Esophagus squamous epithelium (tissue), 4 donors: ENCODE results near the gene HNRNPH1.
"Not testable (repeated sequence)": the region's sequence is repeated elsewhere in the genome, so short reads cannot be mapped to it uniquely, and the experiment has no call there.

Experiments
- CTCF ChIP-seq, 6 experiments: fragments of 450-650 bp in 4 of 6; fragments of 200-600 bp in 2 of 6; sonication (generic) in 2 of 6; IDR thresholded peaks; one replicate each; pipeline ENCODE4 v1.5.1; 2016 to 2019; ENCODE audit warnings: antibody characterized with exemption in 6 of 6, mild to moderate bottlenecking in 4 of 6, moderate library complexity in 4 of 6
- POLR2A ChIP-seq, 4 donors: fragments of 450-650 bp; IDR thresholded peaks; one replicate each; pipeline ENCODE4 v1.6.1; 2017; ENCODE audit warnings: antibody characterized with exemption in 4 of 4, mild to moderate bottlenecking in 4 of 4, moderate library complexity in 3 of 4

- TF ChIP-seq POLR2A, CTCF (IDR thresholded peaks at IDR 0.05): not testable (repeated sequence)
These were observed 11.1 kb upstream of the HNRNPH1 start for GRCh38 chr5:179634370-179635172.
